ENCODE measurements around the gene BIN1.

BIN1 gene

DNA sequence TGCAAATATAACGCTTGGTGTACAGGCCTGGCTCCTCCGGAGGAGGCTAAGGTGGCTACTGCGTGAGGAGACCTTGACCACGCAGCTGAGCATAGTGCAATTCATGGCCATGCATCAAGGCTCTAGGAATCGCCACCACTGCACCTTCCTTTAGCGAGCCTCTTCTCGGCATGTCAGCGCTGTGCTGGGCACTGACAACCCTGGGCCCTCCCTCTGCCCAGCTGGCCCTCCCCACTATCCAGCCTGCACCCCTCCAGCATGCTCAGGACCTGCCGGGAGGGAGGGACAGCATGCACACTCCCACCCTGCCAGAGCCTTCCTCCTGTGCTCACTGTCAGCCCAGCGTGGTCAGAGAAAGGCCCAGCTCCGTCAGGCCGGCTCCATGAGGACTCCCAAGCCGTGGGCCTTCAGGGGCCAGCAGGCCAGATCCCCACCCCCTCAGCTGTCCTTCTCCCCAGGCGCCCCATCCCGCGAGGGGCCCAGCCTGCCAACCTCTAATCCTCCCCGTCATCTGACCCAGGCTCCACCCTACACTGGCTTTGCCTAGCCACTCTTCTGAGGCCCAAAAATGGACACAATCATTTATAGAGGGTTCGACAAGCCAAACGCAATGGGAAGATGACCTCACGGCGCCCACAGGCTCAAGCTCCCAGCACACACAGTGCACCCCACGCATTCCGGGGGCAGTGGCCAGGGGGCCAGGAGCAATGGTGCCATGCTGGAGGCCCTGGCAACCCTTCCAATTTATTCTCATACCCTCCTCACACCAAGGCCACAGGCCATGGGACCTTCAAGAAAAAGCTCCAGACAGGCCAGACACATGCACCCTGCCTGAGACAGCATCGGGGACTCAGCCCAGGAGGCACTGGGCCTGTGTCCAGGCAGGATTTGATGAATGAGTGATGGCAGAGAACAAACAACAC lies 3.5 kb downstream of the BIN1 start:
- no peak for DNase-seq

DNA sequence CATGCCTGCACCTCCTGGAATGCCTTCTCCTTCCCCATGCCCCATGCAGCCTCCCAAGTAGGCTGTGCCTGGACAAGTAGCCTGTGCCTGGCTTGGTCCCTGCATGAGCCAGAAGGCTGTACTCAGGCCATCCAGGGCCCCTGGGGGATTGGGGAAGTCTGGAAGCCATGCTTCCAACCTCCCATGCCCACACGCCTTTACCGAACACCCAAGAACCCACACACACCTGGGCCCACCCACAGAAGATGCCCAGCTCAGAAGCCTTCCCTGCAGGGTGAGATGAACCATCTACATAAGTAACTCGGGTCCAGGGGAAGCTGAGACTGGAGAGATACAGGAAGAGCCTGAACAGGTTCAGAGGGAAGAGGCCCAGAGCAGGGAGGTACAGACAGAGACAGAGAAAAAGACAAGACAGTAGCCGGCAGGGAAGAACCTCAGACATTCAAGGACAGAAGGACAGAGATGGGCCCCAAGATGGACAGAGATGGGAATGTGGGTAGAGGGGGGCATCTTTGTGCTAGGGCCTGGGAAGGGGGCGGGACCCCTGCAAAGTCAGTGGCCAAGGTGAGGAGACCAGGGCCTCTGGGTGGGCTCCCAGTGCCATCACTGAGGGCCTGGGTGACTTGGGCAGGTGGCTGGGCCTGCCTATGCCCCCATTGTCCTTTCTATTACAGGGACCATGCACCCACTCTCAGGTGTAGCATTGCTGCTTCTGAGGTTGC lies 4.3 kb downstream of the BIN1 start:
- no peak for DNase-seq

- DNase-seq: no peak
Measured at GRCh38 chr2:127101756-127102477, 5.0 kb downstream of the BIN1 start.

- DNase-seq: no peak
Measured at GRCh38 chr2:127101048-127101611, 5.8 kb downstream of the BIN1 start.

DNA sequence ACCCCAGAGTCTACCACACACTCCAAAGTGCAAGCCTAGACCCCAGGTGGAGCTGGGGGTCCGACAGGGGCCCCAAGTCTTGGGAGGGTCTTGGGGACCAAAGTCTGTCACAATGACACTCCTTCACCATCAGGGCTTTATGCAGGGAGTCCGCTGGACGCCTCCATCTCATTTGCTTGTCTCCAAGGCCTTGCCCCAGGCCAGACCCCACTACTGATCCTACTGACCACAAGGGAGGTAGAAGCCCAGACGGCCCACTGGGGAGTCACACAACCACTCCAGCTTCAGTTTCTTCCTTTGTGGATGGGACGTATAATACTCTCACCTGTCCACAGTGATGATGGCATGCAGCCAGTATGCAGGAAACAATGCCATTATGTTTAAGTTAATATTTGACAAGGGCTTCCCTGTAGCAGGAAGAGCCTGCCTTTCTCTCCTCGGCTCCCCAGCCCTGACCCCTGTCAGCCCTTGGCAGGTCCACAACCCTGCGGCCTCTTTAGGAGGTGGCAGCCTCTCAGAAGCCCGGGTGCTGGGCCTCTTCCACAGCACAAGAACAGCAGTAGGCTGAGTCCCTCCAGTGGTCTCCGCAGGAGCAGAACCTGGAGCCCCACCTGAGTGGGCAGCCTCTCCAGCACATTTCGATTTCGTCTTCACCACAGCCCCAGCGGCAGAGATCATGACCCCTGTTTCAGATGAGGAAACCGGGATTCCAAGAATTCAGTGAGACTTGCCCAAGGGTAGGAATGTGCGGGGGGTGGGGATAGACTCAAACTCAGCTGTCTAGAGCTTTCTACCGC lies 6.5 kb downstream of the BIN1 start:
- DNase-seq: no peak

DNA sequence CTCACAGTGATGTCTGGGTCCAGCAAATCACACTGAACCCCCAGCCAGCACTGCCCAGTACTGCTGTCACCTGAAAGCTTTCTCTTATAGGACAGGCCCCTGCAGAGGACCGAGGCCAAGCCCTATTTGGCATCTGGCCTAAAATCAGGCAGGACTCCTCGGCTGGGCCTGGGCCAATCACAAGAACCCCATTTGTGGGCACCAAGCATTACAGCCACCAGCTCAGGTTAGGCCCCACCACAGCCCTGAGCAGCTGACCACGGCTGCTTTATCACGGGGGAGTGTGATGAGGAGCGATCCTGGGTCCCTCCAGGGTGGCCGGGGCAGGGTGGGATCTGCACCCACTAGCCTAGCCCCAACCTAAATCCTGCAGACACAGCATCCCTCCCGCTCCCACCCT lies 8.2 kb downstream of the BIN1 start:
- DNase-seq: no peak

- DNase-seq: no peak
Measured at GRCh38 chr2:127097841-127098651, 8.9 kb downstream of the BIN1 start.

DNA sequence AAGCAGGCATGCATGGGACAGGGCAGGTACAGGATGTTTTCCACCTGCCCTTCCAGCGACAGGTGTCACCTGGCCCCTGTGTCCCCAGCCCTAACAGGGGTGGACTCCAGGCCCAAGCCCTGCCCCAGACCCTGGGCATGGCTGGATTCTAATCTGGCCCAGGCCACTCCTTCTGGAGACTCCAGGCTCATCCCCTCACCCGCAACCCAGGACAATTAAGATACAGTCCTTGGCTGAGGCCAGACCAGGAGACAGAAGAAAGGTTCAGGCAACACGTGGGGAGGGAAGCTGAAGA lies 9.5 kb downstream of the BIN1 start:
- no peak for DNase-seq

- DNase-seq: no peak
Measured at GRCh38 chr2:127096718-127097470, 10.1 kb downstream of the BIN1 start.

GRCh38 chr2:127096280-127096679 lies 10.7 kb downstream of the BIN1 start:
- no peak for DNase-seq

- no peak for DNase-seq
Measured at GRCh38 chr2:127095784-127096183, 11.2 kb downstream of the BIN1 start.

- DNase-seq: no peak
Measured at GRCh38 chr2:127095367-127095641, 11.7 kb downstream of the BIN1 start.

DNA sequence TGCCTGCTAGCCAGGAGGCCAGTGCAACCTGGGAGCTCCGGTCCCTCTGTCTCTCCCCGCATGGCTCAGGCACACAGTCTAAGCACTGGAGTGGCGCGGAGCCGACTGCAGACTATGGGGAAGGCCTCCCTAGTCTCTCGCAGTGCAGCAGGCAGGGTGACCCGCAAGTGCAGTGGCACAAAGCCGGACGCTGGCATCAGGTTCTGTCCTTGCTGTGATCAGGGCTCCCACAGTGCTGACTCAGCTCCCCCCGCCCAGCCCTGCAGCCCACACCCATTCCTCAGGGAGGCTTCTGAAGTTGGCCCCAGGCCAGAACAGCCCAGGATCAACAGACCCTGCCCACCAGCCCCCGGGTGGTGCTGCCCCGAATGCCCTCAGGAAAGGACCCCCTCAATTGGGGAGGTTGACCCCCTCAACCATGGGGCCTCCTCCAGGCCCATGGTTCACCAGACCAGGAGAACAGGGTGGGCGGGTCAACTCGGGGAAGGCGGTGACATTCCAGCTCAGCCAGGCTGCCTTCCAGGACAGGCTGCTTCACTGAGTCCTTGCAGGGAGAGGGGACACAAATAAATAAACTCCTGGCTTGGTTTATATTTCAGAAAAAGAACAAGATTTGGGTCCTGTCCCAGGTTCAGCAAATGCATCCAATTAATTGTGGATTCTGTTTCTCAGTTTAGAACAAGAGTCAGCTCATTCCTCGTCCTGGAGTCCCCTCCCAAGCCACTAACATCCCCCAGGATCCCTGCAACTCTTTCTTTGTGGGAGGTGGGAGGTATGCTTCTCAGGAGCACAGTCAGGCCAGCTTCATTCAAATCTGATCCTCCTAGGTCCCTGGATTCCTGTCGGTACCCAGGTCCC lies 12.2 kb downstream of the BIN1 start:
- no peak for DNase-seq

DNA sequence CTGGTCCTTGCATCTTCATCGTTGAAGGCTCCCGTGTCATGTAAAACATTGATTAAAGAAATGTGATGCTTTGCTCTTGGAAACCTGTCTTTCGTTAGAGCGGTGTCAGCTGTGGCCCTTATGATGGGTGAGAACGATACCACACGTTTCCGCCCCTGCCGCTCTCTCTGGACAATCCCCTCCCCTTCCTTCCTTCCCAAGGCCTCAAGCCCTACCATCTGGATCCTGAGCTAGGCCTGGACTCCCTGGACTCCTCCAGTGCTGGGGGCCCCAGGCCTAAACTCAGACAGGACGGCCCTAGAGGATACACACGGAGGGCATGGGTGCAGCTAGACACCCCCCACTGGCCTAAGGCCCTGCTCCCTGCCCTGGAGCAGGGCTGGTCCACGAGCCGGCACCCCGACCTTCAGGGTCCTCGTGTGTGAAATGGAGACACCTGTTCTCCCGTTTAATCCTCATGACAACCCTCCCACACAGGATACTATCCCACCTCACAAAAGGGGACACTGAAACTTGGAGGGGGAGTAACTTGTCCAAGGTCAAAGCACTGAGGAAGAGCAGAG lies 13.2 kb downstream of the BIN1 start:
- no peak for DNase-seq

DNA sequence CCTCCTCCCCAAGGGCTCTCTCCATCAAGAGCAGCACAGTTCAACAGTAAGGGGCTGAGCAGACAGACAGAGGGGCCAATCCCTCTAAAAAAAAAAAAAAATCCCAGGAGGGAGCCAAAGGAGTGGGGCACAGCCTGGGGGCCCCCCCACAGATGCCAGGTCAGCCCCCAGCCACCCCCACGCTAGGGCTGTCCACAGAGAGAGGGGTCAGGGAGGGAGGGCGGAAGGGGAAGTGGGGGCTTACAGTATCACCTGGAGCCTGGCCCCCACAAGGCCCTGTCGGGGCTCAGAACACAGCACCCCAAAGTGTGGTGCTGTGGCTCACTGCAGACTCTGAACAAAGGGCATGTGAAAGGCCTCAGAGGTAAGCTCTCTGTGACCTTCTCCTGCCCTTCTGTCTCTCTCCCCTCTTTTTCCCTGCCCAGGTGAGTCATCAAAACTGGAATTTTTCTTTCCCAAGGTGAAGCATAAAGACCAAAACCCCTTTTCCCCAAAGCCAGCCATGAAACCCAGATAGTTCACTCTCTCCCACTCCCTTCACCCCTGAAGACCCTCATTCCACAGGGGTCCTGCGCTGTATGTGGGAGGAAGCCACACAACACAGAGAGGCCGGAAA lies 13.9 kb downstream of the BIN1 start:
- DNase-seq: no peak

- no peak for DNase-seq
Measured at GRCh38 chr2:127092306-127092705, 14.6 kb downstream of the BIN1 start.

GRCh38 chr2:127091886-127092285 lies 15.1 kb downstream of the BIN1 start:
- DNase-seq: no peak

DNA sequence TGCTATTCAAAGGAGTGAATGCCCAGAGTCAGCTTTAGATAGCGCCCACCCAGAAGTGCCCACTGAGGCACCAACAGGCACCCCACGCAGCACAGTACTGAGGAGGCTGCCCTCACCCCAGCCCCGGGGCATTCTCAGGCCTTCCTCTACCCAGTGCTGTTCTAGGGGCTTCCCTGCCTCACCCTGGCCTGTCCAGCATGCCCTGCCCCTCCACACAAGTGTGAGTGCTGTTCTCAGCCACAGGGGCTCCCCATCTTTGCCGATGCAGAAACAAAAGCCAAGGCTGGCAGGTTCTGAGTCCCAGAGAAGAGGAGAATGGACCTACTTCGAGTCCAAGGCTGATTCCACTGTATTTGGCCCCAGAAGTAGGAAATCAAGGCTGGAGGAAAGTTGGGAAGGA lies 15.8 kb downstream of the BIN1 start:
- no peak for DNase-seq

Data from NCI-H526 treated with DMSO at 0.1 percent for 48 hours (cell line).